ENCODE data around the gene SNCA.

The SNCA gene

DNA sequence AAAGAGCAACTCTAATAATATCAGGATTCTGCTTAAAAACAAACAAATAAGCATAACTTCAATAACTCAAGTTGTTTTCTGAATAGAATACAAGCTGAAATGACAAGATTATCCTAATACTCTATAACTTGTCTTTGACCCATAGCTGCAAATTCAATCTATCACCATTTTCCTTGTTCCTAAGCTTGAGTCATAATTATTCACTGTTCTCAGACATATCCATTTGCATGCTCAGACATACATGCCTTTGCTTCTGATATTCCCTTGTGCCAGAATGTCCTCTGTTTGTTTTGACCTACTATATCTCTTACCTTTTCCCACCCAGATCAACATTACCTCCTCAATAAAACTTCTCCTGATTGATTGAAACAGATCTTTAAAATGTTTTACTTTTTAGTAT, 109.7 kb downstream of the SNCA start:
- TF ChIP-seq CTCF (conservative IDR thresholded peaks at IDR 0.05; ENCODE audit: low read length): no peak
- H3K4me3 ChIP-seq (ENCODE audit: low read length): no peak overlapping the region
- no peak for DNase-seq (ENCODE audit: low read depth)

GRCh38 chr4:89725268-89725667, 111.7 kb downstream of the SNCA start:
- H3K4me3 ChIP-seq (ENCODE audit: low read length): no peak overlapping the region
- no peak for DNase-seq (ENCODE audit: low read depth)
- TF ChIP-seq CTCF (conservative IDR thresholded peaks at IDR 0.05; ENCODE audit: low read length): no peak

- no peak for TF ChIP-seq CTCF (conservative IDR thresholded peaks at IDR 0.05; ENCODE audit: low read length)
- peak; percentile 54 for DNase-seq (ENCODE audit: low read depth)
- no peak overlapping the region for H3K4me3 ChIP-seq (ENCODE audit: low read length)
These were observed 112.2 kb downstream of the SNCA start for GRCh38 chr4:89724716-89725115.

GRCh38 chr4:89723096-89723495, 113.9 kb downstream of the SNCA start:
- DNase-seq (ENCODE audit: low read depth): no peak
- no peak for TF ChIP-seq CTCF (conservative IDR thresholded peaks at IDR 0.05; ENCODE audit: low read length)
- no peak overlapping the region for H3K4me3 ChIP-seq (ENCODE audit: low read length)

GRCh38 chr4:89722517-89722916, 114.4 kb downstream of the SNCA start:
- DNase-seq (ENCODE audit: low read depth): no peak
- no peak overlapping the region for H3K4me3 ChIP-seq (ENCODE audit: low read length)
- TF ChIP-seq CTCF (conservative IDR thresholded peaks at IDR 0.05; ENCODE audit: low read length): no peak

- TF ChIP-seq CTCF (conservative IDR thresholded peaks at IDR 0.05; ENCODE audit: low read length): no peak
- DNase-seq (ENCODE audit: low read depth): no peak
- H3K4me3 ChIP-seq (ENCODE audit: low read length): no peak overlapping the region
These were observed 116.0 kb downstream of the SNCA start for GRCh38 chr4:89720981-89721380.

DNA sequence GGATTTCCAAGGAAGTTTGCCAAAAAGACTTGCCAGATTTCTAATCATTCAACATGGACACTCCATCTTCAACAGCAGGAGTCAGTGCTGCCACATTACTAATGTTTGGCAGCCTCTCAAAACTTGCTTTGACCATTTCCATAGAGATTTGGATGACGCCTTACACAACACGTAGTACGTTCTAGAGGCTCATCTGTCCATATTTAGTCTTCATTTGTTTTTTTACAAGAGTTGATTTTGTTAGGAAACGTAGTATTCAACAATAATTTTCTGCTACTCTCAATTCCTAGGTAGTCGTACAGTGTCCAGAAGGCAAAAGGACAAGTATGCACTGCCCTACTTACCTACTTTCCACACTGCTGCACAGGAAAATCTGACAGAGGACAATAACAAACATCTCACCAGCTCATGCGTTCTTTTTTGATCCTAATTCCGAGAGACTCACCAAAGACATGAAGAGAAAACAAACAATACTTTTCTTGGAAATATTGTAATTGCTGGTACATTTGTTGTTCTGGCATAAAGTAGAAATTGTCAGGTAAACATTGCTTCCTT, 117.3 kb downstream of the SNCA start:
- DNase-seq (ENCODE audit: low read depth): no peak
- TF ChIP-seq CTCF (conservative IDR thresholded peaks at IDR 0.05; ENCODE audit: low read length): no peak
- H3K4me3 ChIP-seq (ENCODE audit: low read length): no peak overlapping the region

Data from AG10803 (cell line).